ENCODE results near the gene EXOC5.
"Not testable (repeated sequence)": the region's sequence is repeated elsewhere in the genome, so short reads cannot be mapped to it uniquely, and the experiment has no call there.

EXOC5 gene

DNA sequence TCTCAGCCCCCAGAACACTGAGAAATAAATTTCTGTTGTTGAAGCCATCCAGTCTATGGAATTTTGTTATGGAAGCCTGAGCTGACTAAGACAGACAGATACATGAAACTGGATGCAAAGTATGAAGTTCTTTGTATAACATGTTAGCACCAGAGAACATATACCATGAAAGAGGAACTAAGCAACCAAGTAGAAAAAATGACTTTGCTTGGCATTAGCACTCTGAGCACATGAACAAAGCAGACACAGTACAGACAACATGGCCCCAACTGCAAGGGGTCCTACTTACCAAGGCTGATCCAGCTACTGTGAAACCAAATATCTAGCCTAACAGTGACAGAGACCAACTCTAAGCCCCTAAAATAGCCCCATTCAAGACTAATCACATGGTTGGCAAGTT, 13.8 kb downstream of the EXOC5 start:
- no peak for TF ChIP-seq ZFX (IDR thresholded peaks at IDR 0.05)
- TF ChIP-seq, protein P1, sequence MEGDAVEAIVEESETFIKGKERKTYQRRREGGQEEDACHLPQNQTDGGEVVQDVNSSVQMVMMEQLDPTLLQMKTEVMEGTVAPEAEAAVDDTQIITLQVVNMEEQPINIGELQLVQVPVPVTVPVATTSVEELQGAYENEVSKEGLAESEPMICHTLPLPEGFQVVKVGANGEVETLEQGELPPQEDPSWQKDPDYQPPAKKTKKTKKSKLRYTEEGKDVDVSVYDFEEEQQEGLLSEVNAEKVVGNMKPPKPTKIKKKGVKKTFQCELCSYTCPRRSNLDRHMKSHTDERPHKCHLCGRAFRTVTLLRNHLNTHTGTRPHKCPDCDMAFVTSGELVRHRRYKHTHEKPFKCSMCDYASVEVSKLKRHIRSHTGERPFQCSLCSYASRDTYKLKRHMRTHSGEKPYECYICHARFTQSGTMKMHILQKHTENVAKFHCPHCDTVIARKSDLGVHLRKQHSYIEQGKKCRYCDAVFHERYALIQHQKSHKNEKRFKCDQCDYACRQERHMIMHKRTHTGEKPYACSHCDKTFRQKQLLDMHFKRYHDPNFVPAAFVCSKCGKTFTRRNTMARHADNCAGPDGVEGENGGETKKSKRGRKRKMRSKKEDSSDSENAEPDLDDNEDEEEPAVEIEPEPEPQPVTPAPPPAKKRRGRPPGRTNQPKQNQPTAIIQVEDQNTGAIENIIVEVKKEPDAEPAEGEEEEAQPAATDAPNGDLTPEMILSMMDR (conservative IDR thresholded peaks at IDR 0.05) = no peak
- H3K27ac ChIP-seq = no peak overlapping the region

DNA sequence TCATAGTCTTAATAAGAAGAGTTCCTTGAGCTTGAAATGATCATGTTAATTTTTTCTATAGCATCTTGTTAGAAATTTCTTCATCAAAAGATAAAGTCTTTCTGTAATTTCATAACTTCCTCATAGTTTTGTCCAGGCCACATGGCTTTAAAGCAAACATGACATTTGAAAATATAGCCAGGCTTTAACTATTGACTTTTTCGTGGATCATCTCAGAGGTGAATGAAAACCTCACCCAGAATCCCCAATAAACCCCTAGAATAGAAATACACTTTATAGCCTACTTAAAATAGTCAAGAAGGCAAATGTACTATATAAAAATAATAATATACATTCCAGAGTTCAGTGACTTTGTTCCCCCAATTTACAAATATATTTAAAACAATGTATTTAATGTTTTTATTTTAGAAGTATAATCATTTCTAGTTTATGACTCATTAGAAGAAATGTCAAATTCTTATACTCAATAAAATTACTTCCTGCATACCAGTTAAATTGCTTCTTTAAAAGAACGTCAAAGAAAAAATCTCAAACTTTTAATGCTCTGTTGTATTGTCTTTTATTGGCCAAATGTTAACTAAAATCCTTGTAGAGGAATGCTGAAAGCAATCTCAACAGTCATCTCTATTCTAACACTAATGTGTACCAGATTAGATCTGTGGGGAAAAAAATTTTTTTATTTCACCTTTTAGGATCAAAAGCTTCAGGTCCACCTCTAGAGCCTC, 21.6 kb downstream of the EXOC5 start:
- TF ChIP-seq, protein P1 (conservative IDR thresholded peaks at IDR 0.05) = no peak
- H3K27ac ChIP-seq = no peak overlapping the region

DNA sequence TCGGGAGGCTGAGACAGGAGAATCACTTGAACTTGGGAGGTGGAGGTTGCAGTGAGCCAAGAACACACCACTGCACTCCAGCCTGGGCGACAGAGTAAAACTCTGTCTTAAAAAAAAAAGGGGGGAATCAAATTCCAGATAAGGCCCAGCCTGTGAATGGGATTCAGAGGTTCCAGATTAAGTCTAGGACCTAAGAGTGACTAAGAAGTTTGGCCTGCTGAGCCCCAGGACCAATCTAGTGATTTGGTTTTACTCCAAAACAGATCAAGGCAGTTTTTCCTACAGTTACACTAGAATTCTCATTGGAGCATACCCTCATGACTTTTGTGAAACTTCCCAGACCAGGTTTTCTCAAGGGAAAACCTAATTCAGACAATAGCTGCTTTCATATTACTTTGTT, 22.8 kb downstream of the EXOC5 start:
- no peak overlapping the region for H3K27ac ChIP-seq
- TF ChIP-seq, protein P1 (conservative IDR thresholded peaks at IDR 0.05) = no peak
- TF ChIP-seq ZFX (IDR thresholded peaks at IDR 0.05) = no peak

DNA sequence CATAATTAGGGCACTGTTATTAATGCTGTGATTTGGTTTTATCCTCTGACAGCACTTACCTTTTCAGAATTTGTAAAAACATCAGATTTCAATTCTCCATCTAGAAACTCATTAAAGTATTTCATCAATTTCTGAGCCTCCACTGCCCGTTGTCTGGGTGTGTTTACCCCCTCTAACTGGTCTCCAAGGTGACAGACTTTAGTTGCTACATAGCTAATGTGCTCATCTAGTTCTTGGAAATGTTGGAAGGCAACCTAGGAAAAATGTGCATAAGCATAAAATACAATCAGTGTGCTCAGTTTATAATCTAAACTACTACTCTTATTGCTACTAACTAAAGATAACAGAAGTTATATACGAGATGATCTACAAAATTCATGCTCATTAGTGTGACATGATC, 24.6 kb downstream of the EXOC5 start:
- no peak for TF ChIP-seq ZFX (IDR thresholded peaks at IDR 0.05)
- TF ChIP-seq, protein P1 (conservative IDR thresholded peaks at IDR 0.05) = no peak
- no peak overlapping the region for H3K27ac ChIP-seq

DNA sequence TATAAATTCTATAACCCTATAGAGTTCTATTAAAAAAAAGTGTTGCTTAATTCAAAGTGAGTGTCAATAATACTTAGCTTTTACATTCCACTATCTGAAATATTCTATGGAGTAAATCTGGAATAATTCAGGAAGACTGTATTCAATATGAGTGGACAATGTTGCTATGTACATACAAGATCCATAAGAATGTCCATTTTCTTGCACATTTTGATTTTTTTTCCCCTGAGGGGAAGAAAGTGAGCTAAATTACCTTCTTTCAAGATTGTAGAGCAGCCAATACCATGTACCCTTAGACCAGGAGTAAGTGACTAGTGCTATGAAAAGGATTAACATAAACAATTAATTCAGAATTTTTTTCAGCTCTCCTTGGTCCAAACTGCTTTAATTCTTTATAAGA, 25.4 kb downstream of the EXOC5 start:
- no peak overlapping the region for H3K27ac ChIP-seq
- TF ChIP-seq, protein P1 (conservative IDR thresholded peaks at IDR 0.05) = no peak
- no peak for TF ChIP-seq ZFX (IDR thresholded peaks at IDR 0.05)

DNA sequence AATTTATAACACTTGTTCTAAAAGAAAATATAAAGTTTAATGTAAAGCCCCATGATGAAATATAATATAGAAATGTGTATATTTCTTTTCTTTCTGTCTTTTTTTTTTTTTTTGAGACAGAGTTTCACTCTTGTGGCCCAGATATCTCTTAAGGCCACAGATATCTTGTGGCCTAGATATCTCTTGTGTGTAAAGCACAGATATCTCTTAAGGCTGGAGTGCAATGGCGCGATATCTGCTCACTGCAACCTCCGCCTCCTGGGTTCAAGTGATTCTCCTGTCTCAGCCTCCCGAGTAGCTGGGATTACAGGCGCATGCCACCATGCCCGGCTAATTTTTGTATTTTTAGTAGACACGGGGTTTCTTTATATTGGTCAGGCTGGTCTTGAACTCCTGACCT, 28.6 kb downstream of the EXOC5 start:
- not testable (repeated sequence) for H3K27ac ChIP-seq

DNA sequence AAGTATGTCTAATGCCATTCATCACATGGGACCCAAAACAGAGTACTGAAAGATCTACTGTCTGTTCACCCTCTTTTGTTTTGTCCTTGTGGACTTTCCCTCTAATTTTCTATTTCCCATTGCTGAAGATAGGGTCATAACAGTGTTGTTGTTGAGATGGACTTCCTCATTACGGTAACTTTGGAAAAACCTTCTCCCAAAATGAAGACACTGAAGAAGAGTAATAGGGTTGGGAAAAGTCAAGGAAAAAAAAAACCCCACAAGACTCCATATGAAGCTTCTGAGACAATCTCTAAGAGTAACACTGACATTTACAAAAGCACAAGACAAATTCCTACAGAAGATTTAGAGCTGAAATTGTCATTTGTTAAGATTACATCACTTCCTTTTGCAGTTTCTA, 36.7 kb downstream of the EXOC5 start:
- no peak overlapping the region for H3K27ac ChIP-seq
- no peak for TF ChIP-seq ZFX (IDR thresholded peaks at IDR 0.05)
- TF ChIP-seq, protein P1 (conservative IDR thresholded peaks at IDR 0.05) = no peak

DNA sequence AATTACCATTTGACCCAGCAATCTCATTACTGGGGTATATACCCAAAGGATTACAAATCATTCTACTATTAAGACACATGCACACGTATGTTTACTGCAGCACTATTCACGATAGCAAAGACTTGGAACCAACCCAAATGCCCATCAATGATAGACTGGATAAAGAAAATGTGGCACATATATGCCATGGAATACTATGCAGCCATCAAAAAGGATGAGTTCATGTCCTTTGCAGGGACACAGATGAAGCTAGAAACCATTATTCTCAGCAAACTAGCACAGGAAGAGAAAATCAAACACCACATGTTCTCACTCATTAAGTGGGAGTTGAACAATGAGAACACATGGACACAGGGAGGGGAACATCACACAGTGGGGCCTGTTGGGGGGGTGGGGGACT, 40.4 kb downstream of the EXOC5 start:
- H3K27ac ChIP-seq = not testable (repeated sequence)

Measured in C4-2B (cell line).